HepG2 (cell line): Measurements from ENCODE around the gene CISD1. TPM values are rescaled to one million over a fixed set of nuclear protein-coding genes. Genes with fewer than 3 reads are reported as not detected.

Source experiments
- CCDC6 ChIP-seq: sonication (generic); formaldehyde crosslinking; IDR thresholded peaks from 2 replicates; pipeline ENCODE4 v1.8.1; 2022; ENCODE audit warnings: mild to moderate bottlenecking, missing genetic modification reagents, moderate library complexity
- CREM ChIP-seq, 2 experiments: sonication (generic) in 1 of 2; formaldehyde crosslinking in 1 of 2; IDR thresholded peaks; 2 replicates each; pipeline versions ENCODE4 v1.4.0 to v1.6.1; 2016 to 2020; ENCODE audit warnings: antibody characterized with exemption in 1 of 2, mild to moderate bottlenecking in 1 of 2, missing genetic modification reagents in 1 of 2
- HNRNPUL1 ChIP-seq: fragments of 200-400 bp; formaldehyde crosslinking; IDR thresholded peaks from 2 replicates; pipeline ENCODE4 v1.6.1; 2017; ENCODE audit warnings: low read depth, mild to moderate bottlenecking, low read length, moderate library complexity
- POLR2AphosphoS2 ChIP-seq: IDR thresholded peaks from 2 replicates; pipeline ENCODE4 v1.6.1; 2011; ENCODE audit warnings: low read depth, low read length, improper control_type of control experiment
- POLR2G ChIP-seq: fragments of 200-400 bp; formaldehyde crosslinking; IDR thresholded peaks from 2 replicates; pipeline ENCODE4 v1.6.1; 2018; ENCODE audit warnings: mild to moderate bottlenecking, low read depth, low read length, moderate library complexity
- PRPF4 ChIP-seq: fragments of 200-400 bp; formaldehyde crosslinking; IDR thresholded peaks from 2 replicates; pipeline ENCODE4 v1.6.1; 2016; ENCODE audit warnings: low read length, low read depth; ENCODE audit not compliant: poor library complexity, severe bottlenecking
- RBM22 ChIP-seq: fragments of 200-400 bp; formaldehyde crosslinking; optimal IDR thresholded peaks from 2 replicates; pipeline ENCODE3; 2017; ENCODE audit warnings: mild to moderate bottlenecking, low read length, moderate library complexity
- SNAI1 ChIP-seq: sonication (generic); formaldehyde crosslinking; IDR thresholded peaks from 2 replicates; pipeline ENCODE4 v1.5.0; 2020; ENCODE audit warnings: mild to moderate bottlenecking, missing genetic modification reagents, borderline replicate concordance
- ZBTB7A ChIP-seq: sonication (generic); formaldehyde crosslinking; IDR thresholded peaks from 2 replicates; pipeline ENCODE4 v1.8.0; 2022; ENCODE audit warnings: mild to moderate bottlenecking, missing genetic modification reagents
- ZMYM4 ChIP-seq: sonication (generic); formaldehyde crosslinking; IDR thresholded peaks from 2 replicates; pipeline ENCODE4 v1.8.1; 2023; ENCODE audit warnings: mild to moderate bottlenecking, missing genetic modification reagents
- ZNF331 ChIP-seq: sonication (generic); formaldehyde crosslinking; IDR thresholded peaks from 2 replicates; pipeline ENCODE4 v1.4.0; 2020; ENCODE audit warnings: missing genetic modification reagents
- ZNF615 ChIP-seq: sonication (generic); formaldehyde crosslinking; IDR thresholded peaks from 2 replicates; pipeline ENCODE4 v1.5.0; 2020; ENCODE audit warnings: mild to moderate bottlenecking, missing genetic modification reagents, borderline replicate concordance
- ZNF768 ChIP-seq: sonication (generic); formaldehyde crosslinking; IDR thresholded peaks from 2 replicates; pipeline ENCODE4 v1.4.0; 2020; ENCODE audit warnings: missing genetic modification reagents
- polyA plus RNA-seq, 8 experiments: library from polyadenylated mRNA; depleted of rRNA in 3 of 8; stranded (reverse) in 7 of 8; unstranded in 1 of 8; fragments of >200 nt; fragmentation: Illumina TruSeq in 4 of 8; extraction: Trizol in 4 of 8; gene quantifications; 2 replicates each; pipeline versions ENCODE4 v1.2.1 to v1.2.3, GENCODE V29; 2011 to 2016; ENCODE audit warnings: low read depth in 4 of 8, missing spikeins in 1 of 8, mixed read lengths in 1 of 8; ENCODE audit not compliant: insufficient read depth in 1 of 8
- total RNA-seq, 5 experiments: library from RNA; depleted of rRNA; stranded (reverse); fragments of >200 nt; fragmentation: Illumina TruSeq; extraction: Trizol; gene quantifications; 2 replicates each; pipeline ENCODE4 v1.2.3, GENCODE V29; 2016; ENCODE audit warnings: low read depth in 1 of 5
- TF ChIP-seq, protein P1 (sequence below): sonication (generic); formaldehyde crosslinking; IDR thresholded peaks from 2 replicates; pipeline ENCODE4 v1.4.0; 2020; ENCODE audit warnings: missing genetic modification reagents, borderline replicate concordance
- TF ChIP-seq, protein P2 (sequence below): sonication (generic); formaldehyde crosslinking; IDR thresholded peaks from 2 replicates; pipeline ENCODE4 v1.8.0; 2022; ENCODE audit warnings: missing genetic modification reagents, mild to moderate bottlenecking, inconsistent platforms, borderline replicate concordance
- TF ChIP-seq, protein P3 (sequence below): sonication (generic); formaldehyde crosslinking; IDR thresholded peaks from 2 replicates; pipeline ENCODE4 v1.9.0; 2021; ENCODE audit warnings: missing genetic modification reagents, mild to moderate bottlenecking, borderline replicate concordance
- TF ChIP-seq, protein P4 (sequence below): IDR thresholded peaks from 2 replicates; pipeline ENCODE4 v1.6.1; 2016
- TF ChIP-seq, protein P5 (sequence below): IDR thresholded peaks from 2 replicates; pipeline ENCODE4 v1.6.1; 2012; ENCODE audit warnings: low read depth, low read length, improper control_type of control experiment

CISD1 gene
- total and polyA plus RNA-seq, 2 of the 13 experiments (the other 11 are each of a cell fraction or from before 2014, with no cell fraction given), result 63.4 to 78.9 TPM

DNA sequence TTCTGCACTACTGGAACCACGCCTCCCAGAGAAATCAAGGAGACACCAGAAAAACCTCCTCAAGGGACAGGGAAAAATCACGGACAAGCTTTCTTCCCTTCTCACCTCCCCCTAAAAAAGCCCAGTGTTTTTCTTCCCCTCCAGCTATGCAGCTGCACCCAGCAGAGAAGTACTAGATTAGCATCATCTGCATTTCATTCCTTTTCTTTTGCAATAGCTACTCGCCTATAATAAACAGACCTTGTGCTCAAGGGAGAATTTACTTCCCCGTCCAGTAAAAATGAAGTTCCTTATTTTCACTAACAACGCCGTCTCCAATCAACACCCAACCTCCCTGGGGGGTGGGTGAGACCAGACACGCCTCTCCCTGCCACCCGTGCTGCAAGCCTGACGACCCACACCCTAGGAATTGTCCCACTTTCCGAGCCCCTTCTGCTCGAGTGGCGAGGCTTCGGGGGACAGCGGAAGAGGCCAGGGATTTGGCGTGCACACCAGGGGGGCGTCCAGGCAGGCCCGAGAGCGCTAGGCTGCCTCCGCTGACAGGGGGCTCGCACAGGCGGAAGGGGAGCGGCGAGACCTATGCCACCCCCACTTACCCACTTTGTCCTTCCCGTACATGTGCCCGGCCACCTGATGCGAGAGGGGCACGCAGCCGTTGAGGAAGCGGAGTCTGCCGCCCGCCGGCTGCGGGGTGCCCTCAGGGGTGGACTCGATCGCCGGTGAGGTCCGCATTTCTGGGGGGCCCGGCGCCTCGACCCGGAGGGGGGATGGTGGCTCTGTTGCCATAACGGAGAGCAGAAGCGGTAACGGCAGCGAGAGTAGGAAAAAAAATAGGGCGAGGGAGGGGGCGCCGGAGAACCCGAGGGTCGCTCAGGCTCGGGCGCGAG, 1.9 kb upstream of the CISD1 start (continued):
- TF ChIP-seq, protein P1, sequence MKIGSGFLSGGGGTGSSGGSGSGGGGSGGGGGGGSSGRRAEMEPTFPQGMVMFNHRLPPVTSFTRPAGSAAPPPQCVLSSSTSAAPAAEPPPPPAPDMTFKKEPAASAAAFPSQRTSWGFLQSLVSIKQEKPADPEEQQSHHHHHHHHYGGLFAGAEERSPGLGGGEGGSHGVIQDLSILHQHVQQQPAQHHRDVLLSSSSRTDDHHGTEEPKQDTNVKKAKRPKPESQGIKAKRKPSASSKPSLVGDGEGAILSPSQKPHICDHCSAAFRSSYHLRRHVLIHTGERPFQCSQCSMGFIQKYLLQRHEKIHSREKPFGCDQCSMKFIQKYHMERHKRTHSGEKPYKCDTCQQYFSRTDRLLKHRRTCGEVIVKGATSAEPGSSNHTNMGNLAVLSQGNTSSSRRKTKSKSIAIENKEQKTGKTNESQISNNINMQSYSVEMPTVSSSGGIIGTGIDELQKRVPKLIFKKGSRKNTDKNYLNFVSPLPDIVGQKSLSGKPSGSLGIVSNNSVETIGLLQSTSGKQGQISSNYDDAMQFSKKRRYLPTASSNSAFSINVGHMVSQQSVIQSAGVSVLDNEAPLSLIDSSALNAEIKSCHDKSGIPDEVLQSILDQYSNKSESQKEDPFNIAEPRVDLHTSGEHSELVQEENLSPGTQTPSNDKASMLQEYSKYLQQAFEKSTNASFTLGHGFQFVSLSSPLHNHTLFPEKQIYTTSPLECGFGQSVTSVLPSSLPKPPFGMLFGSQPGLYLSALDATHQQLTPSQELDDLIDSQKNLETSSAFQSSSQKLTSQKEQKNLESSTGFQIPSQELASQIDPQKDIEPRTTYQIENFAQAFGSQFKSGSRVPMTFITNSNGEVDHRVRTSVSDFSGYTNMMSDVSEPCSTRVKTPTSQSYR (CRISPR knock-in tag), result no peak
- peak; percentile 31 for TF ChIP-seq ZMYM4 (CRISPR knock-in tag)
- TF ChIP-seq ZNF768, result no peak
- no peak for TF ChIP-seq RBM22
- no peak for TF ChIP-seq CREM (IDR thresholded peaks at IDR 0.05)
- no peak for TF ChIP-seq CREM (CRISPR knock-in tag; IDR thresholded peaks at IDR 0.05)
- TF ChIP-seq, protein P2, sequence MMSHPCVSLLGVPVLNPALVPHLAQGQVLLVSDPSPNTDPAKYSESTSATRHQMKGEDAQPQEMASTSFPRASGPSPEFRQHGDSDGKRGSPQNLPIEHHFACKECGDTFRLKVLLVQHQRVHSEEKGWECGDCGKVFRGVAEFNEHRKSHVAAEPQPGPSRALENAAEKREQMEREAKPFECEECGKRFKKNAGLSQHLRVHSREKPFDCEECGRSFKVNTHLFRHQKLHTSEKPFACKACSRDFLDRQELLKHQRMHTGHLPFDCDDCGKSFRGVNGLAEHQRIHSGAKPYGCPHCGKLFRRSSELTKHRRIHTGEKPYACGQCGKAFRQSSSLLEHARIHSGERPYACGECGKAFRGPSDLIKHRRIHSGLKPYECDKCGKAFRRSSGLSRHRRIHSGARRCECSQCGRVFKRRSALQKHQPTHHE (CRISPR knock-in tag), result no peak
- TF ChIP-seq, protein P3, sequence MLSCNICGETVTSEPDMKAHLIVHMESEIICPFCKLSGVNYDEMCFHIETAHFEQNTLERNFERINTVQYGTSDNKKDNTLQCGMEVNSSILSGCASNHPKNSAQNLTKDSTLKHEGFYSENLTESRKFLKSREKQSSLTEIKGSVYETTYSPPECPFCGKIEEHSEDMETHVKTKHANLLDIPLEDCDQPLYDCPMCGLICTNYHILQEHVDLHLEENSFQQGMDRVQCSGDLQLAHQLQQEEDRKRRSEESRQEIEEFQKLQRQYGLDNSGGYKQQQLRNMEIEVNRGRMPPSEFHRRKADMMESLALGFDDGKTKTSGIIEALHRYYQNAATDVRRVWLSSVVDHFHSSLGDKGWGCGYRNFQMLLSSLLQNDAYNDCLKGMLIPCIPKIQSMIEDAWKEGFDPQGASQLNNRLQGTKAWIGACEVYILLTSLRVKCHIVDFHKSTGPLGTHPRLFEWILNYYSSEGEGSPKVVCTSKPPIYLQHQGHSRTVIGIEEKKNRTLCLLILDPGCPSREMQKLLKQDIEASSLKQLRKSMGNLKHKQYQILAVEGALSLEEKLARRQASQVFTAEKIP, result no peak
- TF ChIP-seq HNRNPUL1, result no peak
- TF ChIP-seq, protein P4, sequence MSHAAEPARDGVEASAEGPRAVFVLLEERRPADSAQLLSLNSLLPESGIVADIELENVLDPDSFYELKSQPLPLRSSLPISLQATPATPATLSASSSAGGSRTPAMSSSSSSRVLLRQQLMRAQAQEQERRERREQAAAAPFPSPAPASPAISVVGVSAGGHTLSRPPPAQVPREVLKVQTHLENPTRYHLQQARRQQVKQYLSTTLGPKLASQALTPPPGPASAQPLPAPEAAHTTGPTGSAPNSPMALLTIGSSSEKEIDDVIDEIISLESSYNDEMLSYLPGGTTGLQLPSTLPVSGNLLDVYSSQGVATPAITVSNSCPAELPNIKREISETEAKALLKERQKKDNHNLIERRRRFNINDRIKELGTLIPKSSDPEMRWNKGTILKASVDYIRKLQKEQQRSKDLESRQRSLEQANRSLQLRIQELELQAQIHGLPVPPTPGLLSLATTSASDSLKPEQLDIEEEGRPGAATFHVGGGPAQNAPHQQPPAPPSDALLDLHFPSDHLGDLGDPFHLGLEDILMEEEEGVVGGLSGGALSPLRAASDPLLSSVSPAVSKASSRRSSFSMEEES (CRISPR knock-in tag), result no peak
- TF ChIP-seq, protein P5, sequence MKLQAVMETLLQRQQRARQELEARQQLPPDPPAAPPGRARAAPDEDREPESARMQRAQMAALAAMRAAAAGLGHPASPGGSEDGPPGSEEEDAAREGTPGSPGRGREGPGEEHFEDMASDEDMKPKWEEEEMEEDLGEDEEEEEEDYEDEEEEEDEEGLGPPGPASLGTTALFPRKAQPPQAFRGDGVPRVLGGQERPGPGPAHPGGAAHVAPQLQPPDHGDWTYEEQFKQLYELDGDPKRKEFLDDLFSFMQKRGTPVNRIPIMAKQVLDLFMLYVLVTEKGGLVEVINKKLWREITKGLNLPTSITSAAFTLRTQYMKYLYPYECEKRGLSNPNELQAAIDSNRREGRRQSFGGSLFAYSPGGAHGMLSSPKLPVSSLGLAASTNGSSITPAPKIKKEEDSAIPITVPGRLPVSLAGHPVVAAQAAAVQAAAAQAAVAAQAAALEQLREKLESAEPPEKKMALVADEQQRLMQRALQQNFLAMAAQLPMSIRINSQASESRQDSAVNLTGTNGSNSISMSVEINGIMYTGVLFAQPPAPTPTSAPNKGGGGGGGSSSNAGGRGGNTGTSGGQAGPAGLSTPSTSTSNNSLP, result no peak
- TF ChIP-seq ZBTB7A (CRISPR knock-in tag), result peak; percentile 69; the same call in 1 of the 2 replicates
- TF ChIP-seq POLR2G, result no peak
- TF ChIP-seq ZNF331 (CRISPR knock-in tag), result no peak
- TF ChIP-seq POLR2AphosphoS2, result no peak
- TF ChIP-seq ZNF615 (CRISPR knock-in tag), result no peak
- TF ChIP-seq CCDC6 (CRISPR knock-in tag), result no peak
- TF ChIP-seq PRPF4, result no peak
- TF ChIP-seq SNAI1 (CRISPR knock-in tag), result no peak
